ENCODE measurements around the gene TTR.

The TTR gene

DNA sequence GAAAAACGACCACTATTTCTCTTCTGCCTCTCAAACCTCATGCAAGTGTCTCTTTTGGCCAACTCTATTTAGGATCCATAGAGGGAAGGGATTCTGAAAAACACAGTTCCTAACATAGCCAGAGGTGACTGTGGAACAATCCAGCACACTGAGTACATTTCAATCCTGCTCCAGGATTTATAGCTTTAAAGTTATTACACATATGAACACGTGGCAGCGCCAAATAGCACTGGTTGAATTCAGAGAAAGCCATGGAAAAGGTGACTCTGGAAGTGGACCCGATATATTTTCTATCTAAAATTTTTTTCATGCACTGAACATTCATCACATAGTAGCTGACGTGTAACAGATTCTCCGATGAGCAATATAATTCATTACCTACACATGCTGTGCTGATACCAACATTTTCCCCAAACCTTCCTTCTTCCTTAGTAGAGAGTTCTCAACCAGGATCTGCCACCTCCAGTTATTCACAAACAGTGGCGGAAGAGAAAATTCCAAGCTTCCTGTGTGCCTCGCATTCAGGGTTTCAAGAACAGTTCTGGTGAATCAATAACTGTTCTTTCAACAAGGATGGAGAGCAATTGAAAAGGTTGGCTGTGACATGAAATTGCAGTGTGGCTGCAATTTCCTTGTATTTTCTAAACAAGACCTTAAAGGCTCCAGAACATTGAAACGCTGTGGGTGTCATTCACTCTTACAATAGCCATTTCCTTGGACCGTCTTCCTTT lies 25.7 kb upstream of the TTR start:
- H3K4me2 ChIP-seq (ENCODE audit: low read depth, low read length, poor library complexity, severe bottlenecking), result no peak overlapping the region
- no peaks in the 10 kb centered on the region for H3F3A ChIP-seq (ENCODE audit: low read depth)
- TF ChIP-seq EZH2phosphoT487 (IDR thresholded peaks at IDR 0.05; ENCODE audit: borderline replicate concordance), result no peak
- TF ChIP-seq, protein P1, sequence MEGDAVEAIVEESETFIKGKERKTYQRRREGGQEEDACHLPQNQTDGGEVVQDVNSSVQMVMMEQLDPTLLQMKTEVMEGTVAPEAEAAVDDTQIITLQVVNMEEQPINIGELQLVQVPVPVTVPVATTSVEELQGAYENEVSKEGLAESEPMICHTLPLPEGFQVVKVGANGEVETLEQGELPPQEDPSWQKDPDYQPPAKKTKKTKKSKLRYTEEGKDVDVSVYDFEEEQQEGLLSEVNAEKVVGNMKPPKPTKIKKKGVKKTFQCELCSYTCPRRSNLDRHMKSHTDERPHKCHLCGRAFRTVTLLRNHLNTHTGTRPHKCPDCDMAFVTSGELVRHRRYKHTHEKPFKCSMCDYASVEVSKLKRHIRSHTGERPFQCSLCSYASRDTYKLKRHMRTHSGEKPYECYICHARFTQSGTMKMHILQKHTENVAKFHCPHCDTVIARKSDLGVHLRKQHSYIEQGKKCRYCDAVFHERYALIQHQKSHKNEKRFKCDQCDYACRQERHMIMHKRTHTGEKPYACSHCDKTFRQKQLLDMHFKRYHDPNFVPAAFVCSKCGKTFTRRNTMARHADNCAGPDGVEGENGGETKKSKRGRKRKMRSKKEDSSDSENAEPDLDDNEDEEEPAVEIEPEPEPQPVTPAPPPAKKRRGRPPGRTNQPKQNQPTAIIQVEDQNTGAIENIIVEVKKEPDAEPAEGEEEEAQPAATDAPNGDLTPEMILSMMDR (conservative IDR thresholded peaks at IDR 0.05; ENCODE audit: low read length), result no peak
- no peaks in the 10 kb centered on the region for H3K9me2 ChIP-seq (replicated peaks; ENCODE audit: low read depth, low read length)
- no peak overlapping the region for H2AFZ ChIP-seq (ENCODE audit: low read length)
- no peaks in the 10 kb centered on the region for H3K79me2 ChIP-seq (ENCODE audit: insufficient read depth, low read length)
- H3K4me3 ChIP-seq (ENCODE audit: low read length, poor library complexity, severe bottlenecking), result no peak overlapping the region
- H3K9ac ChIP-seq (ENCODE audit: low read depth, low read length, poor library complexity, severe bottlenecking), result no peak overlapping the region
- H3K27me3 ChIP-seq (ENCODE audit: insufficient read depth, low read length, poor library complexity, severe bottlenecking), result no peaks in the 10 kb centered on the region
- no peaks in the 10 kb centered on the region for H3K36me3 ChIP-seq (ENCODE audit: insufficient read depth, low read length)
- H3K4me1 ChIP-seq (ENCODE audit: insufficient read depth, low read length, poor library complexity, severe bottlenecking), result no peaks in the 10 kb centered on the region
- H4K20me1 ChIP-seq (ENCODE audit: insufficient read depth, low read length, poor library complexity, severe bottlenecking), result no peaks in the 10 kb centered on the region
- no peaks in the 10 kb centered on the region for H3K9me3 ChIP-seq (ENCODE audit: insufficient read depth, low read depth, low read length)

DNA sequence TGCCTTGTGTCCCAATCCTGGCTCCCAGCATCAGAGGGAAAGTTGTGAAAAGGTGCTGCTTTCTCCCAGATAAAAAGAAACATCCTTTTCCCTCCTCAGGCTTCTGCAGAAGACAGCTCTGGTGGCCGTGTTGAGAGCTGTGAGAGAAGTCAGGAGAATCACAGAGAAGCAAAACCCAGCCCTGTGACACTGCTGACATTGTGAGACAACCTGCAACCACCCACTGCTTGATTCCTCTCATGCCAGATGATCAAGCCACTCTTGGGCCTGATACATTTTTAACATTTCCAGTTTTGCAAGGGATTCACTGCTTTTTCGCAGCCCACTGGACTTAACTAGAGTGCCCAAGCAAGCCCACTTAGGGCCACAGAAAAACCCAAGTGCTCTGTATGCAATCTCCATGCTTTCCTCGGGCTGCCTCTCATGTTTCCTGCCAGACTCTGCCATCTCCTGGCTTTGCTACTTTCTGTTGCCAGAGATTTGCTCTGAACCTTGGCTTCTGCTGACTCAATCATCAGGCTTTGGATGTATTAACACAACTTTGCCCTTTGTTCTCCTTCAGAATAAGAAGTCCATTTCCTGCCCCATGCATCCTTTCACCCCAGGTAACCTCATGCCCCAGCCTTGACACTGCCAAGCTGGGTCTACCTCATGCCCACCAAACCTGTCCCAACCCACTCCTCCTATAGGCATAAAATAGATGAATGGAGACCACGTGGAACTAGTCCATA lies 24.9 kb upstream of the TTR start:
- H3K9me2 ChIP-seq (replicated peaks; ENCODE audit: low read depth, low read length), result no peaks in the 10 kb centered on the region
- no peaks in the 10 kb centered on the region for H3K4me1 ChIP-seq (ENCODE audit: insufficient read depth, low read length, poor library complexity, severe bottlenecking)
- no peaks in the 10 kb centered on the region for H3F3A ChIP-seq (ENCODE audit: low read depth)
- no peak overlapping the region for H3K4me2 ChIP-seq (ENCODE audit: low read depth, low read length, poor library complexity, severe bottlenecking)
- H4K20me1 ChIP-seq (ENCODE audit: insufficient read depth, low read length, poor library complexity, severe bottlenecking), result no peaks in the 10 kb centered on the region
- no peak overlapping the region for H3K4me3 ChIP-seq (ENCODE audit: low read length, poor library complexity, severe bottlenecking)
- no peaks in the 10 kb centered on the region for H3K36me3 ChIP-seq (ENCODE audit: insufficient read depth, low read length)
- H3K79me2 ChIP-seq (ENCODE audit: insufficient read depth, low read length), result no peaks in the 10 kb centered on the region
- H2AFZ ChIP-seq (ENCODE audit: low read length), result no peak overlapping the region
- H3K27me3 ChIP-seq (ENCODE audit: insufficient read depth, low read length, poor library complexity, severe bottlenecking), result no peaks in the 10 kb centered on the region
- no peaks in the 10 kb centered on the region for H3K9me3 ChIP-seq (ENCODE audit: insufficient read depth, low read depth, low read length)
- H3K9ac ChIP-seq (ENCODE audit: low read depth, low read length, poor library complexity, severe bottlenecking), result no peak overlapping the region
- TF ChIP-seq, protein P1 (conservative IDR thresholded peaks at IDR 0.05; ENCODE audit: low read length), result no peak
- no peak for TF ChIP-seq EZH2phosphoT487 (IDR thresholded peaks at IDR 0.05; ENCODE audit: borderline replicate concordance)

DNA sequence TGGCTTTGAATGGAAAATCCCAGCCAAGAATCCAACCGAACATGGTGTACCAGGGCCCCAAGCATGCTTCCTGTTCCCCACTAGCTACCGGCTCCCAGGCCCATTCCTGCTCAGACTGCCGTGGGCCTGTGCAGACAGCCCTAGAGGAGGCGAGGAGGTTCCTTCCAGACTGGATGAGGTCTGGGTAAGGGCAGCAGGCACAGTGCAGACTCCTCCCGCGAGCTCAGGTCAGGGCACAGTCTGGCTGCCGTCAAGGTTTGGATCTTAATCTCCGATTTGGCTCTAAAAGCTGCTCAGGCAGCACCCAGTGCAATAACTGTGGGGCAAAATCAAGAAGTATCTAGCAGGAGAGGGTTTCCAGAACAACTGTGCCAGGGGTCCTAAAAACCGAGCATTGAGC lies 19.3 kb upstream of the TTR start:
- no peak overlapping the region for H3K9ac ChIP-seq (ENCODE audit: low read depth, low read length, poor library complexity, severe bottlenecking)
- no peak overlapping the region for H3K4me2 ChIP-seq (ENCODE audit: low read depth, low read length, poor library complexity, severe bottlenecking)
- no peaks in the 10 kb centered on the region for H3K36me3 ChIP-seq (ENCODE audit: insufficient read depth, low read length)
- no peaks in the 10 kb centered on the region for H3K79me2 ChIP-seq (ENCODE audit: insufficient read depth, low read length)
- TF ChIP-seq EZH2phosphoT487 (IDR thresholded peaks at IDR 0.05; ENCODE audit: borderline replicate concordance), result no peak
- TF ChIP-seq, protein P1 (conservative IDR thresholded peaks at IDR 0.05; ENCODE audit: low read length), result no peak
- H4K20me1 ChIP-seq (ENCODE audit: insufficient read depth, low read length, poor library complexity, severe bottlenecking), result no peaks in the 10 kb centered on the region
- H2AFZ ChIP-seq (ENCODE audit: low read length), result no peak overlapping the region
- no peaks in the 10 kb centered on the region for H3K27me3 ChIP-seq (ENCODE audit: insufficient read depth, low read length, poor library complexity, severe bottlenecking)
- no peak overlapping the region for H3K4me3 ChIP-seq (ENCODE audit: low read length, poor library complexity, severe bottlenecking)
- no peaks in the 10 kb centered on the region for H3F3A ChIP-seq (ENCODE audit: low read depth)
- H3K4me1 ChIP-seq (ENCODE audit: insufficient read depth, low read length, poor library complexity, severe bottlenecking), result no peaks in the 10 kb centered on the region
- H3K9me3 ChIP-seq (ENCODE audit: insufficient read depth, low read depth, low read length), result no peaks in the 10 kb centered on the region
- no peaks in the 10 kb centered on the region for H3K9me2 ChIP-seq (replicated peaks; ENCODE audit: low read depth, low read length)

Data from Loucy (cell line).